HG03342 (cell line): ENCODE results near the gene COMT.

Experiments used
- ATAC-seq: cut with Tn5 transposase; IDR thresholded peaks from one replicate; pipeline ENCODE4 v1.9.1; 2021; ENCODE audit warnings: mild to moderate bottlenecking, moderate library complexity; ENCODE audit not compliant: unreplicated experiment

Gene COMT

GRCh38 chr22:19968450-19968891 lies 26.9 kb downstream of the COMT start:
- no peak for ATAC-seq

- ATAC-seq: no peak
Observed at GRCh38 chr22:19969141-19969928, 27.8 kb downstream of the COMT start.

GRCh38 chr22:19970031-19970478 lies 28.5 kb downstream of the COMT start:
- ATAC-seq: no peak

GRCh38 chr22:19970479-19971275 lies 29.1 kb downstream of the COMT start:
- ATAC-seq: peak; percentile 49

GRCh38 chr22:19971276-19972124 lies 29.9 kb downstream of the COMT start:
- ATAC-seq: no peak

- no peak for ATAC-seq
Observed at GRCh38 chr22:19972251-19972650, 30.7 kb downstream of the COMT start.

GRCh38 chr22:19972652-19973550 lies 31.3 kb downstream of the COMT start:
- ATAC-seq: no peak

GRCh38 chr22:19973551-19974267 lies 32.1 kb downstream of the COMT start:
- ATAC-seq: no peak

GRCh38 chr22:19974268-19974861 lies 32.8 kb downstream of the COMT start:
- no peak for ATAC-seq

- ATAC-seq: no peak
Observed at GRCh38 chr22:19974935-19975706, 33.5 kb downstream of the COMT start.

- no peak for ATAC-seq
Observed at GRCh38 chr22:19975707-19976035, 34.1 kb downstream of the COMT start.

- no peak for ATAC-seq
Observed at GRCh38 chr22:19976671-19977070, 35.1 kb downstream of the COMT start.

GRCh38 chr22:19977296-19978243 lies 36.0 kb downstream of the COMT start:
- ATAC-seq: no peak

- ATAC-seq: no peak
Observed at GRCh38 chr22:19978748-19979147, 37.2 kb downstream of the COMT start.

- ATAC-seq: no peak
Observed at GRCh38 chr22:19979712-19980493, 38.3 kb downstream of the COMT start.

- no peak for ATAC-seq
Observed at GRCh38 chr22:19980766-19981165, 39.2 kb downstream of the COMT start.
